Neutrophil (primary cell): ENCODE measurements around the gene DIP2C.

ENCODE experiments used
- H3K27ac ChIP-seq: fragments of 200-600 bp; sonication (generic); 2 replicates; pipeline ENCODE4 v1.5.1; 2016; ENCODE audit warnings: mild to moderate bottlenecking, moderate library complexity
- H3K27me3 ChIP-seq: fragments of 200-600 bp; sonication (generic); 2 replicates; pipeline ENCODE4 v1.6.0; 2016; ENCODE audit warnings: mild to moderate bottlenecking
- H3K36me3 ChIP-seq: fragments of 200-600 bp; sonication (generic); 2 replicates; pipeline ENCODE4 v1.5.1; 2017
- H3K4me1 ChIP-seq, 2 experiments: fragments of 200-600 bp in 1 of 2; sonication (generic) in 1 of 2; 1 replicate in 1 of 2; 2 replicates in 1 of 2; pipeline versions ENCODE4 v1.5.1 to v1.6.1; 2013 to 2016; ENCODE audit warnings: low read depth in 1 of 2, low read length in 1 of 2, mild to moderate bottlenecking in 1 of 2, moderate library complexity in 1 of 2; ENCODE audit not compliant: control insufficient read depth in 1 of 2, insufficient read depth in 1 of 2
- H3K4me3 ChIP-seq, 2 experiments: fragments of 200-600 bp in 1 of 2; sonication (generic) in 1 of 2; 1 replicate in 1 of 2; 2 replicates in 1 of 2; pipeline ENCODE4 v1.5.1; 2013 to 2016; ENCODE audit warnings: low read depth in 1 of 2, low read length in 1 of 2, mild to moderate bottlenecking in 1 of 2, moderate library complexity in 1 of 2
- H3K9me3 ChIP-seq: fragments of 200-600 bp; sonication (generic); 2 replicates; pipeline ENCODE4 v1.5.1; 2016
- TF ChIP-seq, protein P1 (sequence below): fragments of 200-600 bp; sonication (generic); IDR thresholded peaks from 2 replicates; pipeline ENCODE4 v1.5.1; 2016; ENCODE audit warnings: antibody characterized with exemption

The DIP2C gene

GRCh38 chr10:591646-592045, 97.8 kb downstream of the DIP2C start:
- Histone ChIP-seq H3K9me3 (no peaks in the 10 kb centered on the region), H3K4me3 (no peak overlapping the region), H3K4me1 (no peaks in the 10 kb centered on the region), H3K27me3 (peaks cover 23% of the 10 kb centered on the region), H3K36me3 (no peaks in the 10 kb centered on the region), H3K27ac (no peak overlapping the region)
- TF ChIP-seq, protein P1, sequence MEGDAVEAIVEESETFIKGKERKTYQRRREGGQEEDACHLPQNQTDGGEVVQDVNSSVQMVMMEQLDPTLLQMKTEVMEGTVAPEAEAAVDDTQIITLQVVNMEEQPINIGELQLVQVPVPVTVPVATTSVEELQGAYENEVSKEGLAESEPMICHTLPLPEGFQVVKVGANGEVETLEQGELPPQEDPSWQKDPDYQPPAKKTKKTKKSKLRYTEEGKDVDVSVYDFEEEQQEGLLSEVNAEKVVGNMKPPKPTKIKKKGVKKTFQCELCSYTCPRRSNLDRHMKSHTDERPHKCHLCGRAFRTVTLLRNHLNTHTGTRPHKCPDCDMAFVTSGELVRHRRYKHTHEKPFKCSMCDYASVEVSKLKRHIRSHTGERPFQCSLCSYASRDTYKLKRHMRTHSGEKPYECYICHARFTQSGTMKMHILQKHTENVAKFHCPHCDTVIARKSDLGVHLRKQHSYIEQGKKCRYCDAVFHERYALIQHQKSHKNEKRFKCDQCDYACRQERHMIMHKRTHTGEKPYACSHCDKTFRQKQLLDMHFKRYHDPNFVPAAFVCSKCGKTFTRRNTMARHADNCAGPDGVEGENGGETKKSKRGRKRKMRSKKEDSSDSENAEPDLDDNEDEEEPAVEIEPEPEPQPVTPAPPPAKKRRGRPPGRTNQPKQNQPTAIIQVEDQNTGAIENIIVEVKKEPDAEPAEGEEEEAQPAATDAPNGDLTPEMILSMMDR = no peak

DNA sequence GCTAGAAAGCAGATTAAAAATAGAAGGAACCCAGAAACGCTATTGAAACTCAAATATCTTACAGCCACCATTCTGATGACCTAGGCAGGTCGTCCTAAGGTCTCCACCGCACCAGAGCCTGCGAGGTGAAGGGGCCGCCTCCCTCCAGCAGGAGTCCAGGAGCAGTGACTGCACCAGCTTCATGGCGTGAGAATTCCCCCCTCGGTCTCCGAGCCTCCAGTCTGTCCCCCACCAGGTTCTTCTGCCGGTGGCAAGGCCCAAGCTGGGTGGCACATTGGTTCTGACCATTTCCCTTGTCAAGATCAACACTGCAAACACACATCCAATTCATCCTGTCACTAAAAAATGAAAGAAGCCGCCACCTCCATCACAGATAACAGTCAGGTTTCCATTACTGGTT, 98.7 kb downstream of the DIP2C start:
- Histone ChIP-seq H3K36me3 (no peaks in the 10 kb centered on the region), H3K4me3 (no peak overlapping the region), H3K27ac (no peak overlapping the region), H3K27me3 (peaks cover 23% of the 10 kb centered on the region), H3K9me3 (no peaks in the 10 kb centered on the region), H3K4me1 (no peaks in the 10 kb centered on the region)
- TF ChIP-seq, protein P1 = no peak

GRCh38 chr10:589961-590680, 99.3 kb downstream of the DIP2C start:
- H3K27me3 ChIP-seq = peaks cover 23% of the 10 kb centered on the region
- TF ChIP-seq, protein P1 = no peak
- no peaks in the 10 kb centered on the region for H3K36me3 ChIP-seq
- no peaks in the 10 kb centered on the region for H3K9me3 ChIP-seq
- H3K4me1 ChIP-seq = no peaks in the 10 kb centered on the region
- H3K4me3 ChIP-seq = no peak overlapping the region
- no peak overlapping the region for H3K27ac ChIP-seq

GRCh38 chr10:588246-589165, 101.0 kb downstream of the DIP2C start:
- no peaks in the 10 kb centered on the region for H3K36me3 ChIP-seq
- H3K4me3 ChIP-seq = no peak overlapping the region
- peaks cover 23% of the 10 kb centered on the region for H3K27me3 ChIP-seq
- H3K9me3 ChIP-seq = no peaks in the 10 kb centered on the region
- H3K4me1 ChIP-seq = no peaks in the 10 kb centered on the region
- TF ChIP-seq, protein P1 = no peak
- H3K27ac ChIP-seq = no peak overlapping the region

DNA sequence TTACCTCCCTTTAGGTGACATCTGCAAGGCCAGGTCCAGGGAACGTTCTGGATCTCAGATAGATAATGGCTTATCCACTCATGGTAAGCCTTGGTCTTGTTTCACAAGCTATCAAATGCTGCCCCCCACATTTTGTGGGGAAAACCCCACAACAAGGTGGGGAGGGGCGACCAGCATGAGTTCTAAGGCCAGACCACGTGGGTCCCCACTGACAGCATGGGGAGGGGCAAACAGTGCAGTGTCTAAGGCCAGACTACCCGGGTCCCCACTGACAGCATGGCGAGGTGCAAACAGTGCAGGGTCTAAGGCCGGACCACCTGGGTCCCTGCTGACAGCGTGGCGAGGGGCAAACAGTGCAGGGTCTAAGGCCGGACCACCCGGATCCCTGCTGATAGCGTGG, 102.8 kb downstream of the DIP2C start:
- H3K27ac ChIP-seq = no peak overlapping the region
- H3K36me3 ChIP-seq = no peaks in the 10 kb centered on the region
- TF ChIP-seq, protein P1 = no peak
- no peaks in the 10 kb centered on the region for H3K4me1 ChIP-seq
- H3K9me3 ChIP-seq = no peaks in the 10 kb centered on the region
- peaks cover 11% of the 10 kb centered on the region for H3K27me3 ChIP-seq
- no peak overlapping the region for H3K4me3 ChIP-seq
